ENCODE results near the gene SYNE1. TPM values are rescaled to one million over a fixed set of nuclear protein-coding genes. Genes with fewer than 3 reads are reported as not detected.

Gene SYNE1
- total and polyA plus RNA-seq, 11 donors = 25.0 to 178 (median 112) TPM

DNA sequence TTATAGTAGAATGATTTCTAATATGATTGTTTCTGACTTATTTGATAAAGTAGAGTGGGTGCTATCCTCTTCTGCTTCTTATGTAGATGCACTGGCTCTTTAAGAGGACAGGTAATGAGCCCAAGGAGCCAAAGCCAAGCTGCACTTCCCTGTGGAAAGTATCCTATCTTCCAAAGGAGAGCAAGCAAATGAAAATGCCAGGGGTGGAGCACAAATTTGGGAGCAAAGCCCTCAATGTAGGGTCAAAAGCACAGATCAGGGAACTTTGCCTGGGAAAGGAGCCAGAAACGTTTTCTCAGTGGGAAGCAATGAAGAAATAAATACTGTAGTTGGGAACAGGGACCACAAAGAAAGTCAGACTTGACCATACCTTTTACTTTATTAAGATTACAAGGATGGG, 242.9 kb downstream of the SYNE1 start:
- no peak for ATAC-seq
- Histone ChIP-seq H3K27me3 (no peaks in the 10 kb centered on the region), H3K4me3 (no peak overlapping the region), H3K4me1 (peaks cover 0 to 6% (median 0%) of the 10 kb centered on the region in 12 donors), H3K9me3 (no peaks in the 10 kb centered on the region), H3K36me3 (peaks cover 0 to 41% (median 7%) of the 10 kb centered on the region in 9 donors), H3K27ac (no peak overlapping the region)
- 39 to 49% (median 42%) methylated on average over 1 of the region's 1 CpG for WGBS, 4 donors
- intact Hi-C loops (cut with DNase I) = no loop called here
- TF ChIP-seq, protein P1, sequence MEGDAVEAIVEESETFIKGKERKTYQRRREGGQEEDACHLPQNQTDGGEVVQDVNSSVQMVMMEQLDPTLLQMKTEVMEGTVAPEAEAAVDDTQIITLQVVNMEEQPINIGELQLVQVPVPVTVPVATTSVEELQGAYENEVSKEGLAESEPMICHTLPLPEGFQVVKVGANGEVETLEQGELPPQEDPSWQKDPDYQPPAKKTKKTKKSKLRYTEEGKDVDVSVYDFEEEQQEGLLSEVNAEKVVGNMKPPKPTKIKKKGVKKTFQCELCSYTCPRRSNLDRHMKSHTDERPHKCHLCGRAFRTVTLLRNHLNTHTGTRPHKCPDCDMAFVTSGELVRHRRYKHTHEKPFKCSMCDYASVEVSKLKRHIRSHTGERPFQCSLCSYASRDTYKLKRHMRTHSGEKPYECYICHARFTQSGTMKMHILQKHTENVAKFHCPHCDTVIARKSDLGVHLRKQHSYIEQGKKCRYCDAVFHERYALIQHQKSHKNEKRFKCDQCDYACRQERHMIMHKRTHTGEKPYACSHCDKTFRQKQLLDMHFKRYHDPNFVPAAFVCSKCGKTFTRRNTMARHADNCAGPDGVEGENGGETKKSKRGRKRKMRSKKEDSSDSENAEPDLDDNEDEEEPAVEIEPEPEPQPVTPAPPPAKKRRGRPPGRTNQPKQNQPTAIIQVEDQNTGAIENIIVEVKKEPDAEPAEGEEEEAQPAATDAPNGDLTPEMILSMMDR (IDR thresholded peaks at IDR 0.05) = no peak
- no peak for DNase-seq

DNA sequence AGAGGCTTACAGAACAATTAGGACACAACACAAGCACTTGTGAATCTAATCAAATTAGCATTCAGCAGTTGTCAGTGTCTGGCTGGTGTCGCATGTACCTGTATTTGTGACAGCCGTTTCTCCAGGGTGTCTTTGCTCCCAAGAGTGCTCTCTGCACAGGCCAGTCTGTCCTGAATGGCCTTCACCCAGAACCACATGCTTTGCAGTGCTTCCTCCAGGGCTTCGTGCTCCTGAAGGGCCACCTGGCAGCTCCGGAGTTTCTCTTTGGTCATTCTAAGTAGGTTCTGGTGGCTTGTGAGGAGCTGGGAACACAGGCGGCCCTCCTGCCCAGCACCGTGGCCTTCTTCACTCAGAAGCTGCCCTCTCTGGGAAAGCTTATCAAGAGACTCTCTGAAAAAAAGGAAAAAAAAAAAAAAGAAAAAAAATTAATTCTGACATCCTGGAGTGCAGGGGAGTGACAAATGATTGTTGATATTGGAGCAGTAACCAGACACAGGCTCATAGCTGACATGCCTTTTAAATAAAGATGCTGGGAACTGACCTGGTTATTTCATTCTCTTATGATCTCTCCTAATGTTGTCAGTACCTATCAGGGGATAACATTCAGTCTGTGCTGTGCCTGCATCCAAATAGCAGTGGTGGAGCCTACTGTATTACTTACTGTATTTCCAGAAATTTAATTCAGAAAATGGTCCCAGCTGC, 245.8 kb downstream of the SYNE1 start:
- H3K4me3 ChIP-seq = no peak overlapping the region
- H3K36me3 ChIP-seq = peaks cover 0 to 31% (median 5%) of the 10 kb centered on the region in 9 donors
- 81 to 86% (median 85%) methylated on average over 6 of the region's 6 CpGs for WGBS, 4 donors
- ATAC-seq (no peak), DNase-seq (no peak)
- intact Hi-C loops (cut with DNase I) = no loop called here
- no peaks in the 10 kb centered on the region for H3K9me3 ChIP-seq
- no peaks in the 10 kb centered on the region for H3K4me1 ChIP-seq
- TF ChIP-seq, protein P1 (IDR thresholded peaks at IDR 0.05) = no peak
- TF ChIP-seq POLR2A (IDR thresholded peaks at IDR 0.05) = no peak
- no peaks in the 10 kb centered on the region for H3K27me3 ChIP-seq
- H3K27ac ChIP-seq = no peak overlapping the region

DNA sequence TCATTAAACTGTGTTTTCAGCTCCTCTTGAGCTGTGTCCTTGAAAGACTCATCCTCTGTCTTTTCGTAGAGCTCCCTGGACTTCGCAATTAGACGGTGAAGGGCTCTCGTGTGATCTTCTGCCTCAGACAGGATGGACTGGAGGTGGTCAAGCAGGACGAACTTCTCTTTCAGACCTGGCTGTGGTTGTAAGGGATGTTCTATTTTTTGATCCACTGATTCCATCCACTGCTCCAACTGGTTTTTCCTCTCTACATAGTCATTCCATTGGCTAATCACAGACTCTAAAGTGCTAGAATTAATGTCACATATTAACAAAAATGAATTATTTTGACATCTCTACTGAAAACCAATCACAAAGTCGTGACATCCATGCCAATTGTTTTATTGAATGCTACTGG, 250.1 kb downstream of the SYNE1 start:
- H3K9me3 ChIP-seq = no peaks in the 10 kb centered on the region
- intact Hi-C loops (cut with DNase I) = no loop called here
- H3K4me3 ChIP-seq = no peak overlapping the region
- ATAC-seq (no peak), DNase-seq (no peak)
- TF ChIP-seq POLR2A (IDR thresholded peaks at IDR 0.05) = no peak
- 86 to 93% (median 90%) methylated on average over 6 of the region's 6 CpGs for WGBS, 4 donors
- no peak overlapping the region for H3K27ac ChIP-seq
- no peaks in the 10 kb centered on the region for H3K27me3 ChIP-seq
- H3K36me3 ChIP-seq = peaks cover 0 to 24% (median 0%) of the 10 kb centered on the region in 9 donors
- H3K4me1 ChIP-seq = peaks cover 0 to 1% (median 0%) of the 10 kb centered on the region in 12 donors

DNA sequence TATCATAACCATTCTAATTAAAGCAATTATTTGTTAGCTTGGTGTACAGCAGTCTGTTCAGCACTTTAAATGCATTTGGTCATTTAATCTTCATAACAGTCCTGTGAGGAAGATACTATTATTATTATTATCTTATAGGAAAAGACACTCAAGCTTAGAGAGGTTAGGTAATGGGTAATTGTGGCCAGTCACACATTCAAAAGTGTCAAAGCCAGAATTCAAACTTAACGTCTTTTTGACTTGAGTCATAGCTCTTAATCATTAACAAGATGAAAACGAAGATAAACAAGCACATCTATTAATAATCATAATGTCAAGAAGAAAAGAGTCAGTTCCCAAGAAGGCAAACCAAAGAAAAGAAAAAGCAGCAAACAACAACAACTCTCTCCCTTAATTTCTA, 251.0 kb downstream of the SYNE1 start:
- DNase-seq (no peak), ATAC-seq (no peak)
- TF ChIP-seq POLR2A (IDR thresholded peaks at IDR 0.05) = no peak
- TF ChIP-seq, protein P1 (IDR thresholded peaks at IDR 0.05) = no peak
- peaks cover 0 to 11% (median 0%) of the 10 kb centered on the region in 12 donors for H3K4me1 ChIP-seq
- H3K27me3 ChIP-seq = no peaks in the 10 kb centered on the region
- H3K36me3 ChIP-seq = peaks cover 0 to 24% (median 0%) of the 10 kb centered on the region in 9 donors
- 60 to 68% (median 64%) methylated on average over 2 of the region's 2 CpGs for WGBS, 4 donors
- H3K9me3 ChIP-seq = no peaks in the 10 kb centered on the region
- no peak overlapping the region for H3K4me3 ChIP-seq
- H3K27ac ChIP-seq = no peak overlapping the region
- intact Hi-C loops (cut with DNase I) = no loop called here

All from heart left ventricle (tissue), 16 donors.